GM06990 (cell line): ENCODE measurements around the gene MTHFSD.

ENCODE experiments used
- DNase-seq: peaks from one replicate; pipeline ENCODE4 v3.0.0-alpha.2; 2011; ENCODE audit not compliant: insufficient read length; ENCODE audit errors: extremely low read depth
- H3K27me3 ChIP-seq: replicated peaks from 2 replicates; pipeline ENCODE4 v1.6.0; 2011; ENCODE audit warnings: low read length; ENCODE audit not compliant: control insufficient read depth, insufficient read depth
- H3K36me3 ChIP-seq: 2 replicates; pipeline ENCODE4 v1.5.1; 2011; ENCODE audit warnings: low read length; ENCODE audit not compliant: control insufficient read depth, insufficient read depth
- H3K4me3 ChIP-seq: replicated peaks from 2 replicates; pipeline ENCODE4 v1.5.1; 2011; ENCODE audit warnings: low read depth, mild to moderate bottlenecking, control low read depth, low read length
- TF ChIP-seq, protein P1 (sequence below): IDR thresholded peaks from 2 replicates; pipeline ENCODE4 v1.5.1; 2011; ENCODE audit warnings: low read length, control low read depth, mild to moderate bottlenecking, inconsistent platforms; ENCODE audit not compliant: insufficient read depth, poor library complexity, severe bottlenecking

The MTHFSD gene

DNA sequence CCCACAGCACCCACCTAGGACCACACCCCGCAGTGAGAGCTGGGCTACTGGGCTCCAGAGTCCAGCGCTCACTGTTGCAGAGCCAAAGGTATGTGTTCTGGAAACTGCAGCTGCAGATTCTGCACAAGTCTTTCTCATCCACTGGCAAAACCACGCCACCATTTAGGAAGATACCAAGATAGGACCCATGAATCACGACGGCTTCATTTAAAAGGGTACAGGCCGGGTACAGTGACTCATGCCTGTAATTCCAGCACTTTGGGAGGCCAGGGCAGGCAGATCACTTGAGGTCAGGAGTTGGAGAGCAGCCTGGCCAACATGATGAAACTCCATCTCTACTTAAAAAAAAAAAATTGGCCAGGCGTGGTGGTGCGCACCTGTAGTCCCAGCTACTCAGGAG, 25.9 kb downstream of the MTHFSD start:
- DNase-seq, result no peak

DNA sequence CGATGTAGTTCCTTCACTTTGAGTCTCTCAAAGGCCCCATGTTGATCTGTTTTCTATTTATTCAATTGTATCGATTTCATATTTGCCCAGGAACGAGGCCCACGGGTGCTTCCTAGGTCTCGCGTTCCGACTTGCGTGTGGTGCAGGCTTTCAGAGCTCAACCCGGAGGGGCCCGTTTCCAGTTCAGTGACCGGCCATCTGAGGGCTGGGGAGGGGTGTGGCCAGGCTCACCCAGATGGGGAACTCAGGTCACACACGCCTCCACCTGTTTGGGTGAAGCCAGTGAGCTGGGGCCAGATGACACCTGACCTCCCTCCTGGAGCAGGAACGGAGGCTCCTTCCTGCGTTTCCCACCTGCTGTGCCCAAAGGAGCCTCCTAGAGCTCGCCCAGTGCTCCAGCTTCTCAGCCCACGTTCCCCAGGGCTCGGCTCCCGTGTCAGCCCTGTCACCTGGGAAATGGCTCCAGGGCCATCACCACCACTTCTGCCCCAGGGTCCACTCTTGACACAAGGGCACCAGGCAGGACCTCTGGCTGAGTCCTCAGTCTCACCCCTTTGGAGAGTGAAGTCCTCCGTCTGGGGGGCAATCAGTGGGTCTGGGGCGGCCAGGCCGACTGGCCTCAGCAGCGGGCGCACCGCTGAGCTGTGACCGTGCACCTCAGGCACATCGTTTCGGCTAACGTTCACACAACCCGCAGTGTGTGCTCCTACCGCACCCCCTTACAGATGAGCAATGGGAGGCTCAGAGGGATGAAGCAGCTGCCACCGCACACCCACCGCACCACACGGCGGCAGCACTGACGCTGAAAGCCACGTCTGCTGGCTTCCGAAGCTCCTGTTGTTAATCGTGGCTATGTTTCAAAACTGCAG, 26.7 kb downstream of the MTHFSD start:
- TF ChIP-seq, protein P1, sequence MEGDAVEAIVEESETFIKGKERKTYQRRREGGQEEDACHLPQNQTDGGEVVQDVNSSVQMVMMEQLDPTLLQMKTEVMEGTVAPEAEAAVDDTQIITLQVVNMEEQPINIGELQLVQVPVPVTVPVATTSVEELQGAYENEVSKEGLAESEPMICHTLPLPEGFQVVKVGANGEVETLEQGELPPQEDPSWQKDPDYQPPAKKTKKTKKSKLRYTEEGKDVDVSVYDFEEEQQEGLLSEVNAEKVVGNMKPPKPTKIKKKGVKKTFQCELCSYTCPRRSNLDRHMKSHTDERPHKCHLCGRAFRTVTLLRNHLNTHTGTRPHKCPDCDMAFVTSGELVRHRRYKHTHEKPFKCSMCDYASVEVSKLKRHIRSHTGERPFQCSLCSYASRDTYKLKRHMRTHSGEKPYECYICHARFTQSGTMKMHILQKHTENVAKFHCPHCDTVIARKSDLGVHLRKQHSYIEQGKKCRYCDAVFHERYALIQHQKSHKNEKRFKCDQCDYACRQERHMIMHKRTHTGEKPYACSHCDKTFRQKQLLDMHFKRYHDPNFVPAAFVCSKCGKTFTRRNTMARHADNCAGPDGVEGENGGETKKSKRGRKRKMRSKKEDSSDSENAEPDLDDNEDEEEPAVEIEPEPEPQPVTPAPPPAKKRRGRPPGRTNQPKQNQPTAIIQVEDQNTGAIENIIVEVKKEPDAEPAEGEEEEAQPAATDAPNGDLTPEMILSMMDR, result no peak
- DNase-seq, result no peak
- no peaks in the 10 kb centered on the region for H3K27me3 ChIP-seq
- no peak overlapping the region for H3K4me3 ChIP-seq
- peaks cover 2% of the 10 kb centered on the region; the same call in 1 of the 2 replicates for H3K36me3 ChIP-seq

More for the DNA sequence above, 25.9 kb downstream of the MTHFSD start:
- H3K27me3 ChIP-seq, result no peaks in the 10 kb centered on the region
- TF ChIP-seq, protein P1, result no peak
- H3K36me3 ChIP-seq, result peaks cover 2% of the 10 kb centered on the region; the same call in 1 of the 2 replicates
- H3K4me3 ChIP-seq, result no peak overlapping the region

- Histone ChIP-seq H3K4me3 (no peak overlapping the region), H3K27me3 (no peaks in the 10 kb centered on the region), H3K36me3 (peaks cover 2% of the 10 kb centered on the region; the same call in 1 of the 2 replicates)
- no peak for DNase-seq
- TF ChIP-seq, protein P1, result no peak
Measured at GRCh38 chr16:86527366-86527765, 27.7 kb downstream of the MTHFSD start.

- H3K27me3 ChIP-seq, result no peaks in the 10 kb centered on the region
- TF ChIP-seq, protein P1, result no peak
- no peaks in the 10 kb centered on the region for H3K36me3 ChIP-seq
- DNase-seq, result no peak
- H3K4me3 ChIP-seq, result no peak overlapping the region
Measured at GRCh38 chr16:86525696-86526095, 29.3 kb downstream of the MTHFSD start.

GRCh38 chr16:86524029-86524428, 31.0 kb downstream of the MTHFSD start:
- TF ChIP-seq, protein P1, result no peak
- Histone ChIP-seq H3K4me3 (no peak overlapping the region), H3K36me3 (no peaks in the 10 kb centered on the region), H3K27me3 (no peaks in the 10 kb centered on the region)
- DNase-seq, result no peak
